ENCODE measurements around the gene LRRC25.

LRRC25 gene

DNA sequence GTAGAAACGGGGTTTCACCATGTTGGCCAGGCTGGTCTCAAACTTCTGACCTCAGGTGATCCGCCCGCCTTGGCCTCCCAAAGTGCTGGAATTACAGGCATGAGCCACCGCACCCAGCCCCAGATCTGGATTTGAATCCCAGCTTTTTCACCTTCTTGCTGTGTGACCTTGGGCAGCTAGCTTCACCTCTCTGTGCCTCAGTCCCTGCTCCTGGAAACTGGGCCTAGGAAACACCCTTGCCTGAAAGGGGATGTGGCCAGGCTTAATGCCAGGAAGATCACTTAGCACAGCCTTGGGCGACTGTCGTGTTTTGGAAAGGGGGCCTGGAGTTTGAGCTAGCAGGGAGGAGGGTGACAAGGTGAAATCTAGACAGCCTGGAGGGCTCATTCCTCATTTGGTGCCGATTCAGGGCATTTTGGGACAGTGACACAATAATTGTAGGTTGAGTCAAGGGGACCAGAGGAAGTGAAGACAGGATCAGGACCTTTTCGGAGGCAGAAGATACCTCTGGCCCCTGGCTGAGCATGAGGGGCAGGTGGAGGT lies 55.3 kb downstream of the LRRC25 start:
- TF ChIP-seq CEBPB (IDR thresholded peaks at IDR 0.05) (no peak), TCF12 (IDR thresholded peaks at IDR 0.05; ENCODE audit: low read depth) (no peak), CREB1 (IDR thresholded peaks at IDR 0.05; ENCODE audit: low read depth) (no peak), YY1 (IDR thresholded peaks at IDR 0.05; ENCODE audit: low read depth) (no peak), TEAD4 (IDR thresholded peaks at IDR 0.05) (no peak)
- TF ChIP-seq, protein P1, sequence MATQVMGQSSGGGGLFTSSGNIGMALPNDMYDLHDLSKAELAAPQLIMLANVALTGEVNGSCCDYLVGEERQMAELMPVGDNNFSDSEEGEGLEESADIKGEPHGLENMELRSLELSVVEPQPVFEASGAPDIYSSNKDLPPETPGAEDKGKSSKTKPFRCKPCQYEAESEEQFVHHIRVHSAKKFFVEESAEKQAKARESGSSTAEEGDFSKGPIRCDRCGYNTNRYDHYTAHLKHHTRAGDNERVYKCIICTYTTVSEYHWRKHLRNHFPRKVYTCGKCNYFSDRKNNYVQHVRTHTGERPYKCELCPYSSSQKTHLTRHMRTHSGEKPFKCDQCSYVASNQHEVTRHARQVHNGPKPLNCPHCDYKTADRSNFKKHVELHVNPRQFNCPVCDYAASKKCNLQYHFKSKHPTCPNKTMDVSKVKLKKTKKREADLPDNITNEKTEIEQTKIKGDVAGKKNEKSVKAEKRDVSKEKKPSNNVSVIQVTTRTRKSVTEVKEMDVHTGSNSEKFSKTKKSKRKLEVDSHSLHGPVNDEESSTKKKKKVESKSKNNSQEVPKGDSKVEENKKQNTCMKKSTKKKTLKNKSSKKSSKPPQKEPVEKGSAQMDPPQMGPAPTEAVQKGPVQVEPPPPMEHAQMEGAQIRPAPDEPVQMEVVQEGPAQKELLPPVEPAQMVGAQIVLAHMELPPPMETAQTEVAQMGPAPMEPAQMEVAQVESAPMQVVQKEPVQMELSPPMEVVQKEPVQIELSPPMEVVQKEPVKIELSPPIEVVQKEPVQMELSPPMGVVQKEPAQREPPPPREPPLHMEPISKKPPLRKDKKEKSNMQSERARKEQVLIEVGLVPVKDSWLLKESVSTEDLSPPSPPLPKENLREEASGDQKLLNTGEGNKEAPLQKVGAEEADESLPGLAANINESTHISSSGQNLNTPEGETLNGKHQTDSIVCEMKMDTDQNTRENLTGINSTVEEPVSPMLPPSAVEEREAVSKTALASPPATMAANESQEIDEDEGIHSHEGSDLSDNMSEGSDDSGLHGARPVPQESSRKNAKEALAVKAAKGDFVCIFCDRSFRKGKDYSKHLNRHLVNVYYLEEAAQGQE (IDR thresholded peaks at IDR 0.05; ENCODE audit: low read depth): no peak
- TF ChIP-seq, protein P2, sequence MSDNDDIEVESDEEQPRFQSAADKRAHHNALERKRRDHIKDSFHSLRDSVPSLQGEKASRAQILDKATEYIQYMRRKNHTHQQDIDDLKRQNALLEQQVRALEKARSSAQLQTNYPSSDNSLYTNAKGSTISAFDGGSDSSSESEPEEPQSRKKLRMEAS (IDR thresholded peaks at IDR 0.05): no peak
- TF ChIP-seq, protein P3, sequence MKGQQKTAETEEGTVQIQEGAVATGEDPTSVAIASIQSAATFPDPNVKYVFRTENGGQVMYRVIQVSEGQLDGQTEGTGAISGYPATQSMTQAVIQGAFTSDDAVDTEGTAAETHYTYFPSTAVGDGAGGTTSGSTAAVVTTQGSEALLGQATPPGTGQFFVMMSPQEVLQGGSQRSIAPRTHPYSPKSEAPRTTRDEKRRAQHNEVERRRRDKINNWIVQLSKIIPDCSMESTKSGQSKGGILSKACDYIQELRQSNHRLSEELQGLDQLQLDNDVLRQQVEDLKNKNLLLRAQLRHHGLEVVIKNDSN (IDR thresholded peaks at IDR 0.05): no peak

Data from Ishikawa (cell line).